K562 (cell line): ENCODE measurements around the gene RIPOR2. TPM values are rescaled to one million over a fixed set of nuclear protein-coding genes. Genes with fewer than 3 reads are reported as not detected.
A peak's percentile ranks its signal among the peaks of the same experiment; 100 is the strongest.

Experiments
- C11orf30 ChIP-seq: fragments of 450-650 bp; IDR thresholded peaks from 2 replicates; pipeline ENCODE4 v1.6.1; 2016; ENCODE audit warnings: low read depth, mild to moderate bottlenecking
- CCAR2 ChIP-seq: fragments of 200-400 bp; formaldehyde crosslinking; IDR thresholded peaks from 2 replicates; pipeline ENCODE4 v1.6.1; 2017; ENCODE audit warnings: mild to moderate bottlenecking, low read depth, low read length
- DPF2 ChIP-seq: fragments of 450-650 bp; IDR thresholded peaks from 2 replicates; pipeline ENCODE4 v1.6.1; 2016
- EP300 ChIP-seq: IDR thresholded peaks from 2 replicates; pipeline ENCODE4 v1.6.1; 2012; ENCODE audit warnings: low read length, improper control_type of control experiment
- ERF ChIP-seq: fragments of 450-650 bp; formaldehyde crosslinking; IDR thresholded peaks from 2 replicates; pipeline ENCODE4 v1.4.0; 2020; ENCODE audit warnings: mild to moderate bottlenecking, mixed read lengths
- ETV1 ChIP-seq: fragments of 450-650 bp; conservative IDR thresholded peaks from 2 replicates; pipeline ENCODE4 v1.6.1; 2016; ENCODE audit warnings: missing genetic modification characterization, control low read depth, low read depth, missing compliant biosample characterization
- ETV5 ChIP-seq: sonication (generic); formaldehyde crosslinking; IDR thresholded peaks from 2 replicates; pipeline ENCODE4 v1.4.0; 2020; ENCODE audit warnings: low read depth, mild to moderate bottlenecking, missing genetic modification reagents
- EZH2 ChIP-seq: IDR thresholded peaks from 2 replicates; pipeline ENCODE4 v1.6.1; 2012; ENCODE audit warnings: low read depth, mild to moderate bottlenecking, inconsistent platforms, low read length, borderline replicate concordance
- GATAD2B ChIP-seq: fragments of 450-650 bp; IDR thresholded peaks from 2 replicates; pipeline ENCODE4 v1.6.1; 2017; ENCODE audit warnings: mild to moderate bottlenecking, borderline replicate concordance
- KDM5B ChIP-seq: fragments of 200-600 bp; sonication (generic); IDR thresholded peaks from 2 replicates; pipeline ENCODE4 v1.6.1; 2012; ENCODE audit warnings: low read depth, mild to moderate bottlenecking, moderate library complexity, low read length, control low read depth, inconsistent platforms; ENCODE audit not compliant: insufficient replicate concordance
- NFE2L1 ChIP-seq: fragments of 450-650 bp; IDR thresholded peaks from 2 replicates; pipeline ENCODE4 v1.6.1; 2016; ENCODE audit warnings: missing genetic modification characterization, low read depth, mild to moderate bottlenecking, missing compliant biosample characterization, moderate library complexity, borderline replicate concordance
- NFXL1 ChIP-seq: fragments of 450-650 bp; formaldehyde crosslinking; IDR thresholded peaks from 2 replicates; pipeline ENCODE4 v1.4.0; 2021; ENCODE audit warnings: mild to moderate bottlenecking
- NR0B1 ChIP-seq: fragments of 450-650 bp; IDR thresholded peaks from one replicate; pipeline ENCODE4 v1.6.1; 2018; ENCODE audit warnings: mild to moderate bottlenecking, moderate library complexity; ENCODE audit not compliant: partially characterized antibody
- RBM14 ChIP-seq: fragments of 200-400 bp; formaldehyde crosslinking; IDR thresholded peaks from 2 replicates; pipeline ENCODE4 v1.6.1; 2018; ENCODE audit warnings: low read depth, mild to moderate bottlenecking, low read length, moderate library complexity, borderline replicate concordance; ENCODE audit not compliant: insufficient read depth
- SMAD4 ChIP-seq: fragments of 250-450 bp; sonication (Bioruptor Pico); conservative IDR thresholded peaks from 2 replicates; pipeline ENCODE4 v1.8.0; 2021; ENCODE audit warnings: inconsistent platforms, mild to moderate bottlenecking, moderate library complexity
- STAT5A ChIP-seq: IDR thresholded peaks from 2 replicates; pipeline ENCODE4 v1.6.1; 2012; ENCODE audit warnings: low read length, inconsistent platforms, borderline replicate concordance
- TGIF2 ChIP-seq: sonication (generic); formaldehyde crosslinking; IDR thresholded peaks from 2 replicates; pipeline ENCODE4 v1.8.1; 2022; ENCODE audit warnings: mild to moderate bottlenecking, missing genetic modification reagents, moderate library complexity
- TRIM24 ChIP-seq, 2 experiments: fragments of 450-650 bp; IDR thresholded peaks; 2 replicates each; pipeline ENCODE4 v1.6.1; 2016
- ZBED1 ChIP-seq: IDR thresholded peaks from 2 replicates; pipeline ENCODE4 v1.6.1; 2014
- ZBTB1 ChIP-seq: sonication (generic); formaldehyde crosslinking; IDR thresholded peaks from 2 replicates; pipeline ENCODE4 v1.8.1; 2023; ENCODE audit warnings: missing genetic modification reagents, low read depth, mild to moderate bottlenecking, borderline replicate concordance
- ZC3H8 ChIP-seq: fragments of 450-650 bp; IDR thresholded peaks from 2 replicates; pipeline ENCODE4 v1.6.1; 2017
- ZNF311 ChIP-seq: fragments of 250-450 bp; sonication (Bioruptor Pico); IDR thresholded peaks from 2 replicates; pipeline ENCODE4 v1.4.0; 2020; ENCODE audit warnings: mild to moderate bottlenecking, moderate library complexity
- ZNF551 ChIP-seq: fragments of 250-450 bp; sonication (Bioruptor Pico); IDR thresholded peaks from 2 replicates; pipeline ENCODE4 v1.5.0; 2021; ENCODE audit warnings: mild to moderate bottlenecking, moderate library complexity
- ZNF644 ChIP-seq: fragments of 200-800 bp; sonication (Bioruptor generic); IDR thresholded peaks from 2 replicates; pipeline ENCODE4 v1.6.1; 2016; ENCODE audit warnings: low read depth, missing genetic modification characterization, missing compliant biosample characterization
- polyA plus RNA-seq, 8 experiments: library from polyadenylated mRNA; depleted of rRNA in 4 of 8; stranded (reverse) in 5 of 8; unstranded in 3 of 8; fragments of >200 nt; fragmentation: Nextera tagmentation in 2 of 8; fragmentation: Illumina TruSeq in 1 of 8; extraction: Ambion mirVana in 2 of 8; extraction: Trizol in 1 of 8; gene quantifications; 2 replicates each; pipeline versions ENCODE4 v1.2.1 to v1.2.3, GENCODE V29; 2011 to 2014; ENCODE audit warnings: inconsistent platforms in 1 of 8, missing spikeins in 1 of 8
- total RNA-seq, 7 experiments: library from RNA; depleted of rRNA in 6 of 7; stranded (reverse); fragments of >200 nt in 6 of 7; fragmentation: Illumina TruSeq in 2 of 7; extraction: Trizol in 2 of 7; gene quantifications; 2 replicates each; pipeline versions ENCODE4 v1.2.1 to v1.2.3, GENCODE V29; 2011 to 2021; ENCODE audit warnings: low replicate concordance in 1 of 7
- TF ChIP-seq, protein P1 (sequence below), 2 experiments: fragments of 250-450 bp in 1 of 2; fragments of 450-650 bp in 1 of 2; sonication (Bioruptor Pico) in 1 of 2; IDR thresholded peaks; 2 replicates each; pipeline versions ENCODE4 v1.6.1 to v1.8.0; 2016 to 2021; ENCODE audit warnings: mild to moderate bottlenecking in 2 of 2, moderate library complexity in 2 of 2, missing compliant biosample characterization in 1 of 2, missing genetic modification characterization in 1 of 2
- TF ChIP-seq, protein P2 (sequence below), 3 experiments: fragments of 200-800 bp in 1 of 3; sonication (Bioruptor generic) in 1 of 3; sonication (generic) in 1 of 3; formaldehyde crosslinking in 1 of 3; IDR thresholded peaks; 2 replicates each; pipeline versions ENCODE4 v1.6.1 to v1.8.0; 2016 to 2022; ENCODE audit warnings: mild to moderate bottlenecking in 2 of 3, missing compliant biosample characterization in 2 of 3, missing genetic modification characterization in 2 of 3, missing genetic modification reagents in 1 of 3
- TF ChIP-seq, protein P3 (sequence below): fragments of 450-650 bp; IDR thresholded peaks from 2 replicates; pipeline ENCODE4 v1.6.1; 2016

Gene RIPOR2
- total and polyA plus RNA-seq, 9 of the 15 experiments (the other 6 are each of a cell fraction or from before 2014, with no cell fraction given), result 0.04 to 1.0 (median 0.47) TPM; not detected in 2

DNA sequence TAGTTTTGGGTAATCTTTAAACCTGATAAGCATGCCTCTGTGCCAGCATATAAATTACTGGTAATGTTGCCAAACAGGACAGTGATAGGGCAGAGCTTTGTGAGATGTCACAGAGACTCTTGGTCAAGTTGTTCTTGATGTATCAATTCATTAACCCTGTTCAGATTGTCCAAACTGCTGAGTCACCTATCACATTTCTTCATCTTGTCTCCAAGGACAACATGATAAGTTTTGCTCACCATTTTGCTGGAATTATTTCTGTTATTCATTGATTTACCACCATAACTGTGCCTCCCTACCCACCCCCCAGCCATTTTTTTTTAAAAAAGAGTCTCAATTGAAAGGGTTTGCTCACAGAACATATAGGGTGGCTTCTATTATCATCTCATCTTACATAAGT lies 180.5 kb downstream of the RIPOR2 start (continued):
- TF ChIP-seq ETV5 (CRISPR knock-in tag) (no peak), SMAD4 (CRISPR knock-in tag) (no peak), CCAR2 (no peak), ZBED1 (no peak), DPF2 (peak; percentile 58; the same call in 1 of the 2 replicates), C11orf30 (peak; percentile 90), NFE2L1 (peak; percentile 94), KDM5B (no peak), ZNF311 (CRISPR knock-in tag) (no peak), NR0B1 (no peak), ETV1 (no peak), RBM14 (no peak), TRIM24 (IDR thresholded peaks at IDR 0.05) (peak; percentile 59 to 68; a peak in 3 of 4 replicates), EZH2 (no peak), ZNF551 (CRISPR knock-in tag) (no peak), ERF (CRISPR knock-in tag) (no peak), EP300 (peak; percentile 42; the same call in 1 of the 2 replicates), TGIF2 (CRISPR knock-in tag) (no peak), ZBTB1 (CRISPR knock-in tag) (no peak), ZNF644 (tag) (peak; percentile 63; the same call in 1 of the 2 replicates), NFXL1 (CRISPR knock-in tag) (no peak), STAT5A (no peak), GATAD2B (no peak), ZC3H8 (no peak)
- TF ChIP-seq, protein P1, sequence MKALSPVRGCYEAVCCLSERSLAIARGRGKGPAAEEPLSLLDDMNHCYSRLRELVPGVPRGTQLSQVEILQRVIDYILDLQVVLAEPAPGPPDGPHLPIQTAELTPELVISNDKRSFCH (CRISPR knock-in tag; IDR thresholded peaks at IDR 0.05), result no peak
- TF ChIP-seq, protein P1 (tag; IDR thresholded peaks at IDR 0.05), result no peak
- TF ChIP-seq, protein P2, sequence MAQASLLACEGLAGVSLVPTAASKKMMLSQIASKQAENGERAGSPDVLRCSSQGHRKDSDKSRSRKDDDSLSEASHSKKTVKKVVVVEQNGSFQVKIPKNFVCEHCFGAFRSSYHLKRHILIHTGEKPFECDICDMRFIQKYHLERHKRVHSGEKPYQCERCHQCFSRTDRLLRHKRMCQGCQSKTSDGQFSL (CRISPR knock-in tag; IDR thresholded peaks at IDR 0.05), result no peak
- TF ChIP-seq, protein P2 (tag; IDR thresholded peaks at IDR 0.05), result peak in 1 of 2 experiments; percentile 22; a peak in 1 of 4 replicates
- TF ChIP-seq, protein P3, sequence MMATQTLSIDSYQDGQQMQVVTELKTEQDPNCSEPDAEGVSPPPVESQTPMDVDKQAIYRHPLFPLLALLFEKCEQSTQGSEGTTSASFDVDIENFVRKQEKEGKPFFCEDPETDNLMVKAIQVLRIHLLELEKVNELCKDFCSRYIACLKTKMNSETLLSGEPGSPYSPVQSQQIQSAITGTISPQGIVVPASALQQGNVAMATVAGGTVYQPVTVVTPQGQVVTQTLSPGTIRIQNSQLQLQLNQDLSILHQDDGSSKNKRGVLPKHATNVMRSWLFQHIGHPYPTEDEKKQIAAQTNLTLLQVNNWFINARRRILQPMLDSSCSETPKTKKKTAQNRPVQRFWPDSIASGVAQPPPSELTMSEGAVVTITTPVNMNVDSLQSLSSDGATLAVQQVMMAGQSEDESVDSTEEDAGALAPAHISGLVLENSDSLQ, result no peak
